Activated naive CD4-positive, alpha-beta T cell treated with anti-CD3 and anti-CD28 coated beads, Interleukin-2, amount 10 ng/mL, durations not matched to agents 7 days and 5 days (primary cell): ENCODE data around the gene NAA16.
A peak's percentile ranks its signal among the peaks of the same experiment; 100 is the strongest.
"Not testable (repeated sequence)": the region's sequence is repeated elsewhere in the genome, so short reads cannot be mapped to it uniquely, and the experiment has no call there.

Experiments
- CTCF ChIA-PET: fragments of 350-600 bp; sonication (Branson Sonifier 250); formaldehyde crosslinking; loops from one replicate; lab custom pipeline; 2021; ENCODE audit warnings: antibody characterized with exemption; lab: Charles Lee
- DNase-seq: peaks from one replicate; pipeline ENCODE4 v3.0.0-alpha.2; 2020
- H3K27ac Mint-ChIP-seq: one replicate; pipeline ENCODE4 v1.8.0; 2021; ENCODE audit warnings: mild to moderate bottlenecking, moderate library complexity, mixed read lengths
- H3K27me3 Mint-ChIP-seq: one replicate; pipeline ENCODE4 v1.8.0; 2021; ENCODE audit warnings: mild to moderate bottlenecking, mixed read lengths
- H3K36me3 Mint-ChIP-seq: one replicate; pipeline ENCODE4 v1.8.0; 2021; ENCODE audit warnings: mixed read lengths
- H3K4me1 Mint-ChIP-seq: one replicate; pipeline ENCODE4 v1.8.0; 2021; ENCODE audit warnings: mixed read lengths
- H3K4me3 Mint-ChIP-seq: one replicate; pipeline ENCODE4 v1.8.0; 2021; ENCODE audit warnings: mild to moderate bottlenecking, moderate library complexity, mixed read lengths
- H3K9me3 Mint-ChIP-seq: one replicate; pipeline ENCODE4 v1.8.0; 2021; ENCODE audit warnings: mixed read lengths

The NAA16 gene

GRCh38 chr13:41356385-41356648 lies 45.2 kb downstream of the NAA16 start:
- Mint-ChIP-seq H3K4me1 (peaks cover 61% of the 10 kb centered on the region), H3K4me3 (peak overlapping the region; percentile 57), H3K36me3 (peaks cover 54% of the 10 kb centered on the region), H3K27ac (peak overlapping the region; percentile 97)
- H3K27me3 Mint-ChIP-seq, H3K9me3 Mint-ChIP-seq, DNase-seq, CTCF ChIA-PET: not testable (repeated sequence)

GRCh38 chr13:41356786-41357185 lies 45.7 kb downstream of the NAA16 start:
- Mint-ChIP-seq H3K36me3 (peaks cover 59% of the 10 kb centered on the region), H3K27me3 (no peaks in the 10 kb centered on the region), H3K4me1 (peaks cover 61% of the 10 kb centered on the region), H3K27ac (peak overlapping the region; percentile 97), H3K9me3 (no peaks in the 10 kb centered on the region), H3K4me3 (peak overlapping the region; percentile 57)
- CTCF ChIA-PET: no interaction called here
- peak; percentile 52 for DNase-seq

- Mint-ChIP-seq H3K9me3 (no peaks in the 10 kb centered on the region), H3K27me3 (no peaks in the 10 kb centered on the region), H3K4me3 (no peak overlapping the region), H3K4me1 (peaks cover 25% of the 10 kb centered on the region), H3K27ac (no peak overlapping the region), H3K36me3 (peaks cover 69% of the 10 kb centered on the region)
- CTCF ChIA-PET: no interaction called here
- DNase-seq: no peak
Observed at GRCh38 chr13:41361491-41361890, 50.4 kb downstream of the NAA16 start.

- Mint-ChIP-seq H3K4me1 (peaks cover 2% of the 10 kb centered on the region), H3K27me3 (no peaks in the 10 kb centered on the region), H3K9me3 (no peaks in the 10 kb centered on the region), H3K27ac (no peak overlapping the region), H3K36me3 (peaks cover 74% of the 10 kb centered on the region), H3K4me3 (no peak overlapping the region)
- CTCF ChIA-PET: no interaction called here
- no peak for DNase-seq
Observed at GRCh38 chr13:41364043-41364442, 53.0 kb downstream of the NAA16 start.

- no peak for DNase-seq
- Mint-ChIP-seq H3K4me1 (no peaks in the 10 kb centered on the region), H3K4me3 (no peak overlapping the region), H3K9me3 (no peaks in the 10 kb centered on the region), H3K36me3 (peaks cover 76% of the 10 kb centered on the region), H3K27me3 (no peaks in the 10 kb centered on the region), H3K27ac (no peak overlapping the region)
- CTCF ChIA-PET: no interaction called here
Observed at GRCh38 chr13:41365631-41366030, 54.6 kb downstream of the NAA16 start.

- H3K36me3 Mint-ChIP-seq: peaks cover 64% of the 10 kb centered on the region
- H3K27ac Mint-ChIP-seq: no peak overlapping the region
- H3K27me3 Mint-ChIP-seq: no peaks in the 10 kb centered on the region
- DNase-seq: no peak
- CTCF ChIA-PET: no interaction called here
- H3K4me3 Mint-ChIP-seq: no peak overlapping the region
- H3K9me3 Mint-ChIP-seq: no peaks in the 10 kb centered on the region
- peaks cover 2% of the 10 kb centered on the region for H3K4me1 Mint-ChIP-seq
Observed at GRCh38 chr13:41370736-41371135, 59.7 kb downstream of the NAA16 start.

GRCh38 chr13:41377446-41377845 lies 66.4 kb downstream of the NAA16 start:
- H3K27me3 Mint-ChIP-seq: no peaks in the 10 kb centered on the region
- peaks cover 29% of the 10 kb centered on the region for H3K36me3 Mint-ChIP-seq
- DNase-seq: no peak
- CTCF ChIA-PET: no interaction called here
- H3K27ac Mint-ChIP-seq: no peak overlapping the region
- peaks cover 2% of the 10 kb centered on the region for H3K4me1 Mint-ChIP-seq
- no peaks in the 10 kb centered on the region for H3K9me3 Mint-ChIP-seq
- H3K4me3 Mint-ChIP-seq: no peak overlapping the region

- Mint-ChIP-seq H3K9me3 (no peaks in the 10 kb centered on the region), H3K4me1 (no peaks in the 10 kb centered on the region), H3K27me3 (peaks cover 8% of the 10 kb centered on the region), H3K27ac (no peak overlapping the region), H3K36me3 (no peaks in the 10 kb centered on the region), H3K4me3 (no peak overlapping the region)
- CTCF ChIA-PET: no interaction called here
- no peak for DNase-seq
Observed at GRCh38 chr13:41382431-41382830, 71.4 kb downstream of the NAA16 start.

- DNase-seq: no peak
Observed at GRCh38 chr13:41383386-41383785, 72.3 kb downstream of the NAA16 start.

GRCh38 chr13:41384749-41385503 lies 73.9 kb downstream of the NAA16 start:
- Mint-ChIP-seq H3K4me1 (peaks cover 3% of the 10 kb centered on the region), H3K36me3 (no peaks in the 10 kb centered on the region), H3K27ac (no peak overlapping the region), H3K4me3 (no peak overlapping the region), H3K27me3 (peaks cover 8% of the 10 kb centered on the region), H3K9me3 (no peaks in the 10 kb centered on the region)
- CTCF ChIA-PET: interaction anchor here (0.8 to 1.9 kb wide), 4 partner anchors 10 to 460 kb away, joined by 3 to 7 read pairs (median 4); no protein-coding TSS in a partner anchor
- DNase-seq: no peak

More at GRCh38 chr13:41383386-41383785, 72.3 kb downstream of the NAA16 start:
- Mint-ChIP-seq H3K4me1 (no peaks in the 10 kb centered on the region), H3K36me3 (no peaks in the 10 kb centered on the region), H3K27me3 (peaks cover 8% of the 10 kb centered on the region), H3K4me3 (no peak overlapping the region), H3K27ac (no peak overlapping the region), H3K9me3 (no peaks in the 10 kb centered on the region)
- CTCF ChIA-PET: no interaction called here

- H3K4me3 Mint-ChIP-seq: no peak overlapping the region
- no peak for DNase-seq
- peaks cover 3% of the 10 kb centered on the region for H3K4me1 Mint-ChIP-seq
- H3K27me3 Mint-ChIP-seq: peaks cover 8% of the 10 kb centered on the region
- no peak overlapping the region for H3K27ac Mint-ChIP-seq
- CTCF ChIA-PET: interaction anchor here (1.6 to 1.9 kb wide), 2 partner anchors 18 to 73 kb away, joined by 4 to 6 read pairs; no protein-coding TSS in a partner anchor
- H3K36me3 Mint-ChIP-seq: no peaks in the 10 kb centered on the region
- H3K9me3 Mint-ChIP-seq: no peaks in the 10 kb centered on the region
Observed at GRCh38 chr13:41386211-41386610, 75.1 kb downstream of the NAA16 start.

GRCh38 chr13:41387576-41387975 lies 76.5 kb downstream of the NAA16 start:
- no peak for DNase-seq
- Mint-ChIP-seq H3K27me3 (peaks cover 8% of the 10 kb centered on the region), H3K4me1 (peaks cover 3% of the 10 kb centered on the region), H3K4me3 (no peak overlapping the region), H3K9me3 (no peaks in the 10 kb centered on the region), H3K27ac (no peak overlapping the region), H3K36me3 (no peaks in the 10 kb centered on the region)
- CTCF ChIA-PET: interaction anchor here (1.6 kb wide), 1 partner anchor 19 kb away, joined by 4 read pairs; no protein-coding TSS in a partner anchor

- DNase-seq: no peak
- Mint-ChIP-seq H3K27me3 (peaks cover 8% of the 10 kb centered on the region), H3K36me3 (no peaks in the 10 kb centered on the region), H3K4me3 (no peak overlapping the region), H3K4me1 (peaks cover 3% of the 10 kb centered on the region), H3K9me3 (no peaks in the 10 kb centered on the region), H3K27ac (no peak overlapping the region)
- CTCF ChIA-PET: no interaction called here
Observed at GRCh38 chr13:41388143-41388881, 77.2 kb downstream of the NAA16 start.

- no peak for DNase-seq
- Mint-ChIP-seq H3K27me3 (peaks cover 3% of the 10 kb centered on the region), H3K4me1 (peaks cover 3% of the 10 kb centered on the region), H3K36me3 (no peaks in the 10 kb centered on the region), H3K27ac (no peak overlapping the region), H3K4me3 (no peak overlapping the region), H3K9me3 (no peaks in the 10 kb centered on the region)
- CTCF ChIA-PET: no interaction called here
Observed at GRCh38 chr13:41389580-41389979, 78.5 kb downstream of the NAA16 start.

GRCh38 chr13:41394166-41394565 lies 83.1 kb downstream of the NAA16 start:
- Mint-ChIP-seq H3K9me3 (no peaks in the 10 kb centered on the region), H3K27me3 (no peaks in the 10 kb centered on the region), H3K4me3 (no peak overlapping the region), H3K36me3 (no peaks in the 10 kb centered on the region), H3K4me1 (peaks cover under 1% of the 10 kb centered on the region), H3K27ac (no peak overlapping the region)
- CTCF ChIA-PET: no interaction called here
- DNase-seq: no peak
